Measurements from ENCODE around the gene ELMO2. TPM values are rescaled to one million over a fixed set of nuclear protein-coding genes. Genes with fewer than 3 reads are reported as not detected.

The ELMO2 gene
- total and polyA plus RNA-seq, 2 experiments from 2014 or later = 38.0 to 38.7 TPM

DNA sequence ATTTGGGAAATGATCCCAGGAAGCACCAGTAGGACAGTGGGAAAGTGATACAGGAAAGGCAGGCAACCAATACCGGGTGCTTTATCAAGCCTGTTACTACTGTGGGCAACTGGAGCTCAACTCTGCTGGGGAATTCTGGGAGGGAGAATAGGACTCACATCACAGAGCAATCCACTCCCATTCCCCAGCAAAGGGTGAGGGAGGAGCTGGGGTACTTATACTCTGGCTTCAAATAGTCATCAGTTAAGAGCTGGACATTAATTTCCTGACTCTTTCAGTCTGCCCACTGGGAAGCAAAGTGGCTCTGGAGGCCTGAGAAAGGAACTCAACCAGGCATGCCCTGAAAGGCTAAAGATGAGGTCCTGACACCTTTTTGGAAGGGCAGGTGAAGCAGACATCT, 80.6 kb downstream of the ELMO2 start:
- H3K9me3 ChIP-seq (ENCODE audit: low read depth) = no peaks in the 10 kb centered on the region
- no peak overlapping the region for H3K4me3 ChIP-seq
- DNase-seq (ENCODE audit: low read depth in 1 of 2, low spot score in 1 of 2) = no peak
- H3K27ac ChIP-seq = no peak overlapping the region
- TF ChIP-seq, protein P1, sequence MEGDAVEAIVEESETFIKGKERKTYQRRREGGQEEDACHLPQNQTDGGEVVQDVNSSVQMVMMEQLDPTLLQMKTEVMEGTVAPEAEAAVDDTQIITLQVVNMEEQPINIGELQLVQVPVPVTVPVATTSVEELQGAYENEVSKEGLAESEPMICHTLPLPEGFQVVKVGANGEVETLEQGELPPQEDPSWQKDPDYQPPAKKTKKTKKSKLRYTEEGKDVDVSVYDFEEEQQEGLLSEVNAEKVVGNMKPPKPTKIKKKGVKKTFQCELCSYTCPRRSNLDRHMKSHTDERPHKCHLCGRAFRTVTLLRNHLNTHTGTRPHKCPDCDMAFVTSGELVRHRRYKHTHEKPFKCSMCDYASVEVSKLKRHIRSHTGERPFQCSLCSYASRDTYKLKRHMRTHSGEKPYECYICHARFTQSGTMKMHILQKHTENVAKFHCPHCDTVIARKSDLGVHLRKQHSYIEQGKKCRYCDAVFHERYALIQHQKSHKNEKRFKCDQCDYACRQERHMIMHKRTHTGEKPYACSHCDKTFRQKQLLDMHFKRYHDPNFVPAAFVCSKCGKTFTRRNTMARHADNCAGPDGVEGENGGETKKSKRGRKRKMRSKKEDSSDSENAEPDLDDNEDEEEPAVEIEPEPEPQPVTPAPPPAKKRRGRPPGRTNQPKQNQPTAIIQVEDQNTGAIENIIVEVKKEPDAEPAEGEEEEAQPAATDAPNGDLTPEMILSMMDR (IDR thresholded peaks at IDR 0.05; ENCODE audit: low read depth, low read length) = no peak
- no peaks in the 10 kb centered on the region for H3K27me3 ChIP-seq
- H3K4me1 ChIP-seq (ENCODE audit: low read depth) = no peaks in the 10 kb centered on the region
- no peaks in the 10 kb centered on the region for H3K36me3 ChIP-seq

- peak; percentile 38 to 47 for DNase-seq (ENCODE audit: low read depth in 1 of 2, low spot score in 1 of 2)
- no peaks in the 10 kb centered on the region for H3K4me1 ChIP-seq (ENCODE audit: low read depth)
- no peaks in the 10 kb centered on the region for H3K36me3 ChIP-seq
- no peak overlapping the region for H3K27ac ChIP-seq
- H3K4me3 ChIP-seq = no peak overlapping the region
- H3K9me3 ChIP-seq (ENCODE audit: low read depth) = no peaks in the 10 kb centered on the region
- no peaks in the 10 kb centered on the region for H3K27me3 ChIP-seq
- TF ChIP-seq, protein P1 (IDR thresholded peaks at IDR 0.05; ENCODE audit: low read depth, low read length) = peak; percentile 49
Measured at GRCh38 chr20:46324960-46325703, 81.3 kb downstream of the ELMO2 start.

DNA sequence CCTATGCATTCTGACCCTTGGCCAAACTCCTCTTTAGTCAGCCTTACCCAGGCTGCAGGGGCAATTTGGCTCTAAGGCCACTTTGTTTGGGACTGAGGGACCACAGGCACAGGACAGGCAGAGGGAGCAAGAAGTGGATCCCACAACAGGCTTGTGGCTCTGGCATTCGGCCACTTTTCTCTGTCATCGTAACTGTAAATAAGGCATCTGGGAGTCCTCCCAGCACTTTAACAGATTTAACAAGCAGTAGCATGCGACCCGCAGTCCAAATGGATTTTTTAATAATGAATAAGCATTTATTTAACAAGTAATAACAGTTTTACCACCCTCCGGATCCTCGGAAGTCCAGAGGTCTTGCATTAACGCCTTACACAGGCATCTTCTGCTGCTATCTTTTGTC, 82.0 kb downstream of the ELMO2 start:
- H3K9me3 ChIP-seq (ENCODE audit: low read depth) = no peaks in the 10 kb centered on the region
- no peaks in the 10 kb centered on the region for H3K4me1 ChIP-seq (ENCODE audit: low read depth)
- H3K4me3 ChIP-seq = no peak overlapping the region
- no peak overlapping the region for H3K27ac ChIP-seq
- TF ChIP-seq, protein P1 (IDR thresholded peaks at IDR 0.05; ENCODE audit: low read depth, low read length) = no peak
- no peaks in the 10 kb centered on the region for H3K27me3 ChIP-seq
- DNase-seq (ENCODE audit: low read depth in 1 of 2, low spot score in 1 of 2) = no peak
- H3K36me3 ChIP-seq = no peaks in the 10 kb centered on the region

- H3K36me3 ChIP-seq = no peaks in the 10 kb centered on the region
- no peak for DNase-seq (ENCODE audit: low read depth in 1 of 2, low spot score in 1 of 2)
- H3K27ac ChIP-seq = no peak overlapping the region
- no peaks in the 10 kb centered on the region for H3K4me1 ChIP-seq (ENCODE audit: low read depth)
- TF ChIP-seq, protein P1 (IDR thresholded peaks at IDR 0.05; ENCODE audit: low read depth, low read length) = no peak
- H3K4me3 ChIP-seq = no peak overlapping the region
- no peaks in the 10 kb centered on the region for H3K27me3 ChIP-seq
- H3K9me3 ChIP-seq (ENCODE audit: low read depth) = no peaks in the 10 kb centered on the region
Measured at GRCh38 chr20:46323557-46323956, 82.9 kb downstream of the ELMO2 start.

DNA sequence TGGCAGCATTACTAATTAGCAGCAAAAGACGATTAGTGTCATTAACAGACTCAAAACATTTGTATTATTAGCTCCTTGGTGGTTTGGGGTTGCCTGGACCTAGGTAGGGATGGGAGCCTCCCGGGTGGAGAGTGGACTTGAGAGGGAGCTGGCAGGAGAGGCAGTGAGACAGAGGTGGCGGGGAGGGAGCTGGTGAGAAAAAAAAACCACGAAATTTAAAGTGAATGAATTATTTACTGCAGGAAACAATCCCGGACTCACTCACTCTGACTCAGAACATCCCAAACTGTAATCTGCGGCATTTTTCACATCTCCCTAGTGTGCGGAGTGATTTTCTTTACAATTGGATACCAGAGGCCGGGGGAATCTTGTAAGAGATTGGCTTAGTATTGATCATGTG, 83.8 kb downstream of the ELMO2 start:
- H3K27me3 ChIP-seq = no peaks in the 10 kb centered on the region
- no peaks in the 10 kb centered on the region for H3K9me3 ChIP-seq (ENCODE audit: low read depth)
- no peak for DNase-seq (ENCODE audit: low read depth in 1 of 2, low spot score in 1 of 2)
- TF ChIP-seq, protein P1 (IDR thresholded peaks at IDR 0.05; ENCODE audit: low read depth, low read length) = no peak
- H3K36me3 ChIP-seq = no peaks in the 10 kb centered on the region
- no peak overlapping the region for H3K4me3 ChIP-seq
- H3K27ac ChIP-seq = no peak overlapping the region
- H3K4me1 ChIP-seq (ENCODE audit: low read depth) = no peaks in the 10 kb centered on the region
